Spleen (tissue), 7 donors: ENCODE results near the gene ZDHHC14.

Experiments used
- POLR2A ChIP-seq, 3 donors: fragments of 450-650 bp; IDR thresholded peaks; one replicate each; pipeline ENCODE4 v1.5.1; 2017; ENCODE audit warnings: antibody characterized with exemption in 3 of 3, mild to moderate bottlenecking in 1 of 3
- POLR2AphosphoS5 ChIP-seq, 3 donors: sonication (generic); formaldehyde crosslinking; IDR thresholded peaks; one replicate each; pipeline ENCODE4 v1.5.1; 2017; ENCODE audit warnings: antibody characterized with exemption in 3 of 3
- TF ChIP-seq, protein P1 (sequence below), 11 experiments: fragments of 200-600 bp in 7 of 11; fragments of 450-650 bp in 4 of 11; sonication (generic) in 4 of 11; IDR thresholded peaks in 8 of 11; conservative IDR thresholded peaks in 3 of 11; 1 replicate in 7 of 11; 2 replicates in 4 of 11; pipeline versions ENCODE4 v1.4.0 to v1.8.0; 2016 to 2021; ENCODE audit warnings: antibody characterized with exemption in 11 of 11, inconsistent platforms in 4 of 11, mild to moderate bottlenecking in 1 of 11
- donor health status: DM: no; HTN: no; CAD: no; lungs with moderate emphysema.
- donor health status: DM: no; HTN: no; CAD: no.
- donor health status: DM: no; HTN: no; CAD: no.

DNA sequence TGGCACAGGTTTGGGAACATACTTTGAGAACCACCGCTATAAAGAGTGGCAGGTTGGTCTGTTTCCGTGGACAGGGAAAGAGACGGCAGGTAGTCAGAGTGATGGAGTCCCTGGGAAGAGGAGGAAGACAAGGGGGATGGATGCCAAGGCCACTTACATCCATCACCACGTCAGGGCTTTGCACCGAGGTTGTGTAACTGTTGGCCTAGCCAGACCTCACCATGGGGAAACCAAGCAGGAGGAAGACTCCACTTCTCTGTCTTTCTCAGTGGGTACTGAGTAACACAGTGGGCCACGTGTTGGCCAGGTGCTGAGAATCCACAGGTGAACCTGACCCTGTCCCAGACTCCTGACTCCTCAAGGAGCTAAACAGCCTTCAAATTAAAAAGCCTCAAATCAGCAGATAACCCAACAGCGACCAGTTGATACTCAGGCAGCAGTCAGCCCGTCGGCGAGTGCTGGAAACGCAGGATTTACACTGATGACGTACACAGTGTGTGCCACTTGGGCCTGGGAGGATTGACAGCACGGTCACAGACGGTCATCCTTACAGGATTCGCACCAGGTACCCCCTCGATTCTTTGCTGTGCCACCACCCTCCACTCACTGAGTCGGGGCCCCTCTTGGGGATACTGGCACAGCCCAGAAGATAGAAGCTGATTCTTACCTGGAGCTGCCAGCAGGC is 307.4 kb downstream of the ZDHHC14 start:
- TF ChIP-seq POLR2AphosphoS5 (IDR thresholded peaks at IDR 0.05) (no peak), POLR2A (IDR thresholded peaks at IDR 0.05) (no peak)
- TF ChIP-seq, protein P1, sequence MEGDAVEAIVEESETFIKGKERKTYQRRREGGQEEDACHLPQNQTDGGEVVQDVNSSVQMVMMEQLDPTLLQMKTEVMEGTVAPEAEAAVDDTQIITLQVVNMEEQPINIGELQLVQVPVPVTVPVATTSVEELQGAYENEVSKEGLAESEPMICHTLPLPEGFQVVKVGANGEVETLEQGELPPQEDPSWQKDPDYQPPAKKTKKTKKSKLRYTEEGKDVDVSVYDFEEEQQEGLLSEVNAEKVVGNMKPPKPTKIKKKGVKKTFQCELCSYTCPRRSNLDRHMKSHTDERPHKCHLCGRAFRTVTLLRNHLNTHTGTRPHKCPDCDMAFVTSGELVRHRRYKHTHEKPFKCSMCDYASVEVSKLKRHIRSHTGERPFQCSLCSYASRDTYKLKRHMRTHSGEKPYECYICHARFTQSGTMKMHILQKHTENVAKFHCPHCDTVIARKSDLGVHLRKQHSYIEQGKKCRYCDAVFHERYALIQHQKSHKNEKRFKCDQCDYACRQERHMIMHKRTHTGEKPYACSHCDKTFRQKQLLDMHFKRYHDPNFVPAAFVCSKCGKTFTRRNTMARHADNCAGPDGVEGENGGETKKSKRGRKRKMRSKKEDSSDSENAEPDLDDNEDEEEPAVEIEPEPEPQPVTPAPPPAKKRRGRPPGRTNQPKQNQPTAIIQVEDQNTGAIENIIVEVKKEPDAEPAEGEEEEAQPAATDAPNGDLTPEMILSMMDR (IDR thresholded peaks at IDR 0.05 in 8 of 11, conservative IDR thresholded peaks at IDR 0.05 in 3 of 11), result no peak
